H9 (cell line): ENCODE data around the gene MEPCE. TPM values are rescaled to one million over a fixed set of nuclear protein-coding genes. Genes with fewer than 3 reads are reported as not detected.
A peak's percentile ranks its signal among the peaks of the same experiment; 100 is the strongest.

Experiments
- DNase-seq: peaks from one replicate; pipeline ENCODE4 v3.0.0-alpha.2; 2017
- H2AFZ ChIP-seq: one replicate; pipeline ENCODE4 v1.6.1; 2013; ENCODE audit warnings: mild to moderate bottlenecking, low read length, control low read depth, moderate library complexity
- H2AK5ac ChIP-seq: 2 replicates; pipeline ENCODE4 v1.6.1; 2013; ENCODE audit warnings: low read length, control low read depth, mixed read lengths; ENCODE audit not compliant: insufficient read length
- H2BK120ac ChIP-seq: one replicate; pipeline ENCODE4 v1.6.1; 2013; ENCODE audit warnings: low read depth, mild to moderate bottlenecking, low read length, control low read depth, inconsistent platforms; ENCODE audit not compliant: poor library complexity, severe bottlenecking
- H2BK12ac ChIP-seq: 2 replicates; pipeline ENCODE4 v1.6.1; 2013; ENCODE audit warnings: low read length, control low read depth, mixed read lengths, low read depth; ENCODE audit not compliant: insufficient read length
- H2BK15ac ChIP-seq: 2 replicates; pipeline ENCODE4 v1.6.1; 2013; ENCODE audit warnings: low read depth, low read length, control low read depth
- H2BK20ac ChIP-seq: one replicate; pipeline ENCODE4 v1.6.1; 2013; ENCODE audit warnings: low read depth, mild to moderate bottlenecking, low read length, control low read depth, inconsistent platforms; ENCODE audit not compliant: poor library complexity, severe bottlenecking
- H2BK5ac ChIP-seq: 2 replicates; pipeline ENCODE4 v1.6.1; 2013; ENCODE audit warnings: low read length, control low read depth, mixed read lengths; ENCODE audit not compliant: insufficient read length
- H3K14ac ChIP-seq: 2 replicates; pipeline ENCODE4 v1.6.1; 2013; ENCODE audit warnings: low read length, control low read depth; ENCODE audit not compliant: insufficient read depth
- H3K18ac ChIP-seq: 2 replicates; pipeline ENCODE4 v1.6.1; 2013; ENCODE audit warnings: low read depth, mild to moderate bottlenecking, mixed read lengths, low read length, control low read depth; ENCODE audit not compliant: insufficient read length
- H3K23ac ChIP-seq: 2 replicates; pipeline ENCODE4 v1.6.1; 2013; ENCODE audit warnings: low read length, control low read depth, mixed read lengths, low read depth; ENCODE audit not compliant: insufficient read length
- H3K23me2 ChIP-seq: 2 replicates; pipeline ENCODE4 v1.6.1; 2013; ENCODE audit warnings: low read depth, mild to moderate bottlenecking, mixed read lengths, low read length, control low read depth; ENCODE audit not compliant: insufficient read length, poor library complexity, severe bottlenecking
- H3K27ac ChIP-seq: 2 replicates; pipeline ENCODE4 v1.5.1; 2013; ENCODE audit warnings: low read length, control low read depth, mixed read lengths, low read depth; ENCODE audit not compliant: insufficient read length
- H3K27me3 ChIP-seq: 2 replicates; pipeline ENCODE4 v1.6.1; 2013; ENCODE audit warnings: low read length, control low read depth, inconsistent platforms; ENCODE audit not compliant: insufficient read depth
- H3K4ac ChIP-seq: 2 replicates; pipeline ENCODE4 v1.6.1; 2013; ENCODE audit warnings: low read depth, mild to moderate bottlenecking, control low read depth, inconsistent platforms, low read length, moderate library complexity
- H3K4me1 ChIP-seq: 2 replicates; pipeline ENCODE4 v1.6.1; 2013; ENCODE audit warnings: low read length, control low read depth, inconsistent platforms; ENCODE audit not compliant: insufficient read depth
- H3K4me2 ChIP-seq: 2 replicates; pipeline ENCODE4 v1.6.1; 2013; ENCODE audit warnings: low read length, control low read depth, mixed read lengths; ENCODE audit not compliant: insufficient read length, insufficient read depth
- H3K56ac ChIP-seq: 2 replicates; pipeline ENCODE4 v1.6.1; 2013; ENCODE audit warnings: low read depth, mild to moderate bottlenecking, mixed read lengths, low read length, control low read depth; ENCODE audit not compliant: insufficient read length
- H3K79me1 ChIP-seq: 2 replicates; pipeline ENCODE4 v1.6.1; 2013; ENCODE audit warnings: low read depth, mild to moderate bottlenecking, moderate library complexity, low read length, control low read depth, inconsistent platforms; ENCODE audit not compliant: insufficient read depth, poor library complexity, severe bottlenecking
- H3K79me2 ChIP-seq: 2 replicates; pipeline ENCODE4 v1.6.1; 2013; ENCODE audit warnings: low read length, control low read depth, inconsistent platforms; ENCODE audit not compliant: insufficient read depth
- H3K9ac ChIP-seq: 2 replicates; pipeline ENCODE4 v1.6.1; 2013; ENCODE audit warnings: low read length, control low read depth, mixed read lengths; ENCODE audit not compliant: insufficient read length; ENCODE audit errors: extremely low read depth
- H3K9me3 ChIP-seq: one replicate; pipeline ENCODE4 v1.6.1; 2013; ENCODE audit warnings: low read depth, low read length, inconsistent platforms; ENCODE audit not compliant: control insufficient read depth
- H3T11ph ChIP-seq: one replicate; pipeline ENCODE4 v1.6.1; 2013; ENCODE audit warnings: mild to moderate bottlenecking, low read length, control low read depth, inconsistent platforms
- H4K20me1 ChIP-seq: one replicate; pipeline ENCODE4 v1.6.1; 2013; ENCODE audit not compliant: control insufficient read depth, insufficient read length, insufficient read depth
- H4K5ac ChIP-seq: 2 replicates; pipeline ENCODE4 v1.6.1; 2013; ENCODE audit warnings: low read depth, mild to moderate bottlenecking, mixed read lengths, low read length, control low read depth; ENCODE audit not compliant: insufficient read length
- H4K8ac ChIP-seq: replicated peaks from 2 replicates; pipeline ENCODE4 v1.6.1; 2013; ENCODE audit warnings: low read length, control low read depth, mixed read lengths, low read depth; ENCODE audit not compliant: insufficient read length
- H4K91ac ChIP-seq: 2 replicates; pipeline ENCODE4 v1.6.1; 2013; ENCODE audit warnings: low read depth, mild to moderate bottlenecking, moderate library complexity, mixed read lengths, low read length, control low read depth; ENCODE audit not compliant: insufficient read length
- H3K27ac Mint-ChIP-seq, 3 experiments: 2 replicates in 2 of 3; 3 replicates in 1 of 3; pipeline ENCODE4 v1.8.0; 2020 to 2021; ENCODE audit warnings: mixed read lengths in 3 of 3, mild to moderate bottlenecking in 1 of 3, moderate library complexity in 1 of 3
- H3K27me3 Mint-ChIP-seq: 2 replicates; pipeline ENCODE4 v1.8.0; 2021; ENCODE audit warnings: low read depth, mild to moderate bottlenecking, moderate library complexity, mixed read lengths
- H3K36me3 Mint-ChIP-seq, 3 experiments: 2 replicates in 2 of 3; 3 replicates in 1 of 3; pipeline ENCODE4 v1.8.0; 2020 to 2021; ENCODE audit warnings: low read depth in 3 of 3, mixed read lengths in 3 of 3; ENCODE audit not compliant: insufficient read depth in 1 of 3
- H3K4me1 Mint-ChIP-seq, 2 experiments: 2 replicates each; pipeline ENCODE4 v1.8.0; 2020; ENCODE audit warnings: mixed read lengths in 2 of 2
- H3K4me3 Mint-ChIP-seq, 2 experiments: 2 replicates in 1 of 2; 3 replicates in 1 of 2; pipeline ENCODE4 v1.8.0; 2020 to 2021; ENCODE audit warnings: mild to moderate bottlenecking in 2 of 2, mixed read lengths in 2 of 2, moderate library complexity in 1 of 2
- H3K9me3 Mint-ChIP-seq, 2 experiments: 2 replicates in 1 of 2; 3 replicates in 1 of 2; pipeline ENCODE4 v1.8.0; 2020; ENCODE audit warnings: mild to moderate bottlenecking in 2 of 2, mixed read lengths in 2 of 2, moderate library complexity in 1 of 2
- CTCF ChIP-seq: fragments of 200-600 bp; sonication (generic); conservative IDR thresholded peaks from 3 replicates; pipeline ENCODE4 v1.8.0; 2021; ENCODE audit warnings: antibody characterized with exemption, mild to moderate bottlenecking
- WGBS: extraction: QIAGEN DNeasy Blood & Tissue Kit; methylation state at CpG from one replicate; pipeline ENCODE4 v1.1.7; 2013; ENCODE audit warnings: missing lambda C conversion rate, low lambda C conversion rate, mixed read lengths; ENCODE audit not compliant: insufficient read length; ENCODE audit errors: extremely low coverage; 5-methylcytosine and 5-hydroxymethylcytosine counted together
- long read RNA-seq: library from polyadenylated mRNA; unstranded; transcript quantifications from one replicate; pipeline ENCODE4 v2.0.0, GENCODE V29; 2020
- total RNA-seq: library from RNA; stranded (reverse); gene quantifications from 2 replicates; pipeline ENCODE4 v1.2.1, GENCODE V29; 2021

Gene MEPCE
- 68.0 and 69.0 TPM in 2 replicates for total RNA-seq
- long read RNA-seq, transcript MEPCE-201 (4 exons, 3,030 nt) = major isoform, 22 of 33 reads
- long read RNA-seq, partial matches to known transcripts = 4 of 33 reads
- long read RNA-seq, other reads (novel, unspliced or antisense) = 7 of 33 reads

- WGBS = no CpG with 5 or more reads among the region's 95 CpGs
- H3K79me2 ChIP-seq = no peaks in the 10 kb centered on the region; the same call in 1 of the 2 replicates
Measured at GRCh38 chr7:100429637-100430492, at the start of gene MEPCE. Gene MEPCE (plus strand): TSS chr7:100429831. CDS start chr7:100430019, 188 bp downstream.

More at GRCh38 chr7:100429637-100430492, at the start of gene MEPCE:
- H3K9ac ChIP-seq = peak within 1 kb of the TSS; percentile 86
- peak; percentile 94 for DNase-seq
- H2BK15ac ChIP-seq = no peak within 1 kb of the TSS
- no peak within 1 kb of the TSS for H2BK12ac ChIP-seq
- H3K27me3 Mint-ChIP-seq = peaks cover 25% of the 10 kb centered on the region
- peaks cover 5% of the 10 kb centered on the region for H3K23me2 ChIP-seq
- peaks cover 36 to 45% (median 36%) of the 10 kb centered on the region in 3 experiments for H3K36me3 Mint-ChIP-seq
- no peak within 1 kb of the TSS for H4K5ac ChIP-seq
- H3K4me2 ChIP-seq = peak within 1 kb of the TSS; percentile 71
- H3K27ac ChIP-seq = peak within 1 kb of the TSS; percentile 68
- no peak for TF ChIP-seq CTCF
- no peak within 1 kb of the TSS for H2BK20ac ChIP-seq
- no peak within 1 kb of the TSS for H3K23ac ChIP-seq
- H3K9me3 ChIP-seq = no peaks in the 10 kb centered on the region
- H2BK120ac ChIP-seq = peak within 1 kb of the TSS; percentile 26
- H3K27me3 ChIP-seq = no peaks in the 10 kb centered on the region
- peak within 1 kb of the TSS; percentile 97 for H3K18ac ChIP-seq
- H3K4me3 Mint-ChIP-seq = peak within 1 kb of the TSS; percentile 95 to 98
- no peak within 1 kb of the TSS for H2AK5ac ChIP-seq
- no peak within 1 kb of the TSS for H3K56ac ChIP-seq
- no peaks in the 10 kb centered on the region for H3K4me1 ChIP-seq
- peaks cover 4 to 14% of the 10 kb centered on the region in 2 experiments; a peak in 3 of 5 replicates for H3K9me3 Mint-ChIP-seq
- H2AFZ ChIP-seq = no peak within 1 kb of the TSS
- H4K91ac ChIP-seq = no peak within 1 kb of the TSS
- peaks cover 3% of the 10 kb centered on the region for H3K79me1 ChIP-seq
- no peaks in the 10 kb centered on the region for H4K20me1 ChIP-seq
- H3K14ac ChIP-seq = peak within 1 kb of the TSS; percentile 95
- H2BK5ac ChIP-seq = no peak within 1 kb of the TSS
- H3T11ph ChIP-seq = no peak within 1 kb of the TSS
- no peak within 1 kb of the TSS for H4K8ac ChIP-seq
- peaks cover 41 to 42% of the 10 kb centered on the region in 2 experiments for H3K4me1 Mint-ChIP-seq
- no peak within 1 kb of the TSS; the same call in 1 of the 2 replicates for H3K4ac ChIP-seq
- H3K27ac Mint-ChIP-seq = peak within 1 kb of the TSS; percentile 100
